WI38 (cell line): ENCODE data around the gene ROCK2.
"Not testable (repeated sequence)": the region's sequence is repeated elsewhere in the genome, so short reads cannot be mapped to it uniquely, and the experiment has no call there.

Source experiments
- H3K4me3 ChIP-seq: 2 replicates; pipeline ENCODE4 v1.5.1; 2011; ENCODE audit warnings: low read depth, mild to moderate bottlenecking, control low read depth, low read length
- TF ChIP-seq, protein P1 (sequence below): IDR thresholded peaks from 2 replicates; pipeline ENCODE4 v1.5.1; 2012; ENCODE audit warnings: low read depth, mild to moderate bottlenecking, control low read depth, low read length

The ROCK2 gene

GRCh38 chr2:11264007-11264406, 80.4 kb downstream of the ROCK2 start:
- H3K4me3 ChIP-seq: no peak overlapping the region
- TF ChIP-seq, protein P1, sequence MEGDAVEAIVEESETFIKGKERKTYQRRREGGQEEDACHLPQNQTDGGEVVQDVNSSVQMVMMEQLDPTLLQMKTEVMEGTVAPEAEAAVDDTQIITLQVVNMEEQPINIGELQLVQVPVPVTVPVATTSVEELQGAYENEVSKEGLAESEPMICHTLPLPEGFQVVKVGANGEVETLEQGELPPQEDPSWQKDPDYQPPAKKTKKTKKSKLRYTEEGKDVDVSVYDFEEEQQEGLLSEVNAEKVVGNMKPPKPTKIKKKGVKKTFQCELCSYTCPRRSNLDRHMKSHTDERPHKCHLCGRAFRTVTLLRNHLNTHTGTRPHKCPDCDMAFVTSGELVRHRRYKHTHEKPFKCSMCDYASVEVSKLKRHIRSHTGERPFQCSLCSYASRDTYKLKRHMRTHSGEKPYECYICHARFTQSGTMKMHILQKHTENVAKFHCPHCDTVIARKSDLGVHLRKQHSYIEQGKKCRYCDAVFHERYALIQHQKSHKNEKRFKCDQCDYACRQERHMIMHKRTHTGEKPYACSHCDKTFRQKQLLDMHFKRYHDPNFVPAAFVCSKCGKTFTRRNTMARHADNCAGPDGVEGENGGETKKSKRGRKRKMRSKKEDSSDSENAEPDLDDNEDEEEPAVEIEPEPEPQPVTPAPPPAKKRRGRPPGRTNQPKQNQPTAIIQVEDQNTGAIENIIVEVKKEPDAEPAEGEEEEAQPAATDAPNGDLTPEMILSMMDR: no peak

GRCh38 chr2:11263177-11263576, 81.3 kb downstream of the ROCK2 start:
- TF ChIP-seq, protein P1: no peak
- no peak overlapping the region for H3K4me3 ChIP-seq

- not testable (repeated sequence) for H3K4me3 ChIP-seq
Measured at GRCh38 chr2:11262438-11262837, 82.0 kb downstream of the ROCK2 start.

- not testable (repeated sequence) for H3K4me3 ChIP-seq
Measured at GRCh38 chr2:11261564-11261963, 82.9 kb downstream of the ROCK2 start.

DNA sequence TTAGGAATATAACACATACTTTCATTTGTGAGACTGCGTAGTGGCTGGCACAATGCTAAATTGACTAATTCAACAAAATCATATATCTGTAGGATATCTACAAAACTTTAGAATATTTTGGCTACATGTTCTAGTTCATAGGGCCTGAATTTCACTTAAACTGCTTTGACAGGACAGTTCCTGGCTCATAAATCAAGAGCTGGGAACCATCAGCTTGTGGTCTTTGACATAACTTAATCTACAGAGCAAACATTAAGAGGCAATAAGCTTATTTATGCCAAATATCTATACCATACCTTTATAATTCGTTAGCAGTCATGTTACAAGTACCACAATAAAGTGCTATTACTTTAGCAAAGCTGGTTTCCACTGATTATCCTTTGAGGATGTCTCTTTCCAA, 83.5 kb downstream of the ROCK2 start:
- TF ChIP-seq, protein P1: no peak

GRCh38 chr2:11257964-11258363, 86.5 kb downstream of the ROCK2 start:
- TF ChIP-seq, protein P1: no peak

More for the DNA sequence above, 83.5 kb downstream of the ROCK2 start:
- H3K4me3 ChIP-seq: no peak overlapping the region

DNA sequence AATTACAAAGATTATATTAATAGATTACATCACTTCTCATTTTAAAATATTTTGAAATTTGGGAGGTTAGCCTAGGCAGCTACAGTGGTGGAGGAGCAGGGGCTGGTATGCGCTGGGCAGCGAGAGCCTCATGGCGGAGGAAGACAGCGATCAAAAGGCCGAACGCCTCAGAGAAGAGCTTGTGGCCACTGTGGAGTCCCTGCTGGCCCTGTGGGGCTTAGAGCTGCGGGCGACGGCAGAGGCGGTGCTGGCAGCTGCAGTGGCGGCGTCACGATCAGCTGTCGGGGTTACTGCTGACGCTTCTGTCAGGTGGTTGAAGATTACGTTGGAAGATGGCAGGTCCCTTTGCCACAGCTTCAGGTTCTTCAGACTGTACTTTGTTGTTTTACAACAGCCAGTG, 87.4 kb downstream of the ROCK2 start:
- TF ChIP-seq, protein P1: no peak
- no peak overlapping the region for H3K4me3 ChIP-seq

More at GRCh38 chr2:11257964-11258363, 86.5 kb downstream of the ROCK2 start:
- H3K4me3 ChIP-seq: no peak overlapping the region

DNA sequence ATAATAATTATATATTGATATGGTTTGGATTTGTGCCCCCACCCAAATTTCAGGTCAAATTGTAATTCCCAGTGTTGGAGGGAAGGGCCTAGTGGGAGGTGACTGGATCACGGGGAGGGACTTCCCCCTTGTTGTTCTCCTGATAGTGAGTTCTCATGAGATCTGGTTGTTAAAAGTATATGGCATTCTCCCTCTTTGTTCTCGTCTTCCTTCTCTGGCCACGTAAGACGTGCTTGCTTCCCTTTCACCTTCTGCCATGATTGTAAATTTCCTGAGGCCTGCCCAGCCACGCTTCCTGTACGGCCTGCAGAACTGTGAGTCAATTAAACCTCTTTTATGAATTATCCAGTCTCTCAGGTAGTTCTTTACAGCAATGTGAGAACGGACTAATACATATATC, 88.3 kb downstream of the ROCK2 start:
- H3K4me3 ChIP-seq: no peak overlapping the region
- TF ChIP-seq, protein P1: no peak
